Measurements from ENCODE around the gene SLC27A2. TPM values are rescaled to one million over a fixed set of nuclear protein-coding genes. Genes with fewer than 3 reads are reported as not detected.

Gene SLC27A2
- total and polyA plus RNA-seq, 4 donors = 3.5 to 6.6 (median 5.2) TPM

- no peaks in the 10 kb centered on the region for H3K36me3 ChIP-seq (ENCODE audit: control insufficient read depth in 4 of 4, insufficient read depth in 4 of 4, low read length in 4 of 4)
- H3K4me1 ChIP-seq (ENCODE audit: control insufficient read depth in 5 of 5, insufficient read depth in 5 of 5, low read length in 5 of 5) = peaks cover 0 to 16% (median 0%) of the 10 kb centered on the region in 5 donors
- no peak overlapping the region for H3K27ac ChIP-seq (ENCODE audit: low read depth in 1 of 2, low read length in 1 of 2)
- H3K4me3 ChIP-seq = no peak overlapping the region
- ATAC-seq (ENCODE audit: insufficient read depth, low FRiP score) (no peak), DNase-seq (no peak)
- WGBS, 2 donors = 78 to 86% methylated on average over 7 of the region's 7 CpGs
- H3K27me3 ChIP-seq (ENCODE audit: control insufficient read depth in 3 of 3, insufficient read depth in 3 of 3, low read length in 2 of 3) = peaks cover 0 to 26% (median 22%) of the 10 kb centered on the region in 3 donors
- no peak for TF ChIP-seq CTCF (IDR thresholded peaks at IDR 0.05; ENCODE audit: control extremely low read depth, extremely low read depth)
- H3K9me3 ChIP-seq (ENCODE audit: control insufficient read depth in 4 of 4, insufficient read depth in 3 of 4, low read length in 3 of 4) = peaks cover 0 to 3% (median 0%) of the 10 kb centered on the region in 4 donors
- no peak overlapping the region for H3K9ac ChIP-seq (ENCODE audit: insufficient read depth in 1 of 2, low read length in 2 of 2)
Measured at GRCh38 chr15:50180582-50180981, 1.4 kb upstream of the SLC27A2 start.

GRCh38 chr15:50181201-50181968 is 611 bp upstream of the SLC27A2 start:
- Histone ChIP-seq H3K9me3 (ENCODE audit: control insufficient read depth in 4 of 4, insufficient read depth in 3 of 4, low read length in 3 of 4) (peaks cover 0 to 3% (median 0%) of the 10 kb centered on the region in 4 donors), H3K27ac (ENCODE audit: low read depth in 1 of 2, low read length in 1 of 2) (no peak overlapping the region), H3K27me3 (ENCODE audit: control insufficient read depth in 3 of 3, insufficient read depth in 3 of 3, low read length in 2 of 3) (peaks cover 0 to 26% (median 22%) of the 10 kb centered on the region in 3 donors), H3K36me3 (ENCODE audit: control insufficient read depth in 4 of 4, insufficient read depth in 4 of 4, low read length in 4 of 4) (no peaks in the 10 kb centered on the region), H3K9ac (ENCODE audit: insufficient read depth in 1 of 2, low read length in 2 of 2) (no peak overlapping the region), H3K4me3 (no peak overlapping the region), H3K4me1 (ENCODE audit: control insufficient read depth in 5 of 5, insufficient read depth in 5 of 5, low read length in 5 of 5) (peaks cover 0 to 16% (median 0%) of the 10 kb centered on the region in 5 donors)
- DNase-seq = peak in 1 of 3 donors; percentile 7
- TF ChIP-seq CTCF (IDR thresholded peaks at IDR 0.05; ENCODE audit: control extremely low read depth, extremely low read depth) = no peak
- WGBS, 2 donors = 46 to 65% methylated on average over 16 of the region's 16 CpGs
- ATAC-seq (ENCODE audit: insufficient read depth, low FRiP score) = no peak

- Histone ChIP-seq H3K9me3 (ENCODE audit: control insufficient read depth in 4 of 4, insufficient read depth in 3 of 4, low read length in 3 of 4) (peaks cover 0 to 3% (median 0%) of the 10 kb centered on the region in 4 donors), H3K9ac (ENCODE audit: insufficient read depth in 1 of 2, low read length in 2 of 2) (no peak overlapping the region), H3K4me3 (peak overlapping the region; percentile 20), H3K4me1 (ENCODE audit: control insufficient read depth in 5 of 5, insufficient read depth in 5 of 5, low read length in 5 of 5) (peaks cover 0 to 16% (median 0%) of the 10 kb centered on the region in 5 donors), H3K27me3 (ENCODE audit: control insufficient read depth in 3 of 3, insufficient read depth in 3 of 3, low read length in 2 of 3) (peaks cover 0 to 26% (median 22%) of the 10 kb centered on the region in 3 donors), H3K27ac (ENCODE audit: low read depth in 1 of 2, low read length in 1 of 2) (no peak overlapping the region), H3K36me3 (ENCODE audit: control insufficient read depth in 4 of 4, insufficient read depth in 4 of 4, low read length in 4 of 4) (no peaks in the 10 kb centered on the region)
- no peak for TF ChIP-seq CTCF (IDR thresholded peaks at IDR 0.05; ENCODE audit: control extremely low read depth, extremely low read depth)
- peak; percentile 19 to 47 (median 25) for DNase-seq
- peak; percentile 45 for ATAC-seq (ENCODE audit: insufficient read depth, low FRiP score)
- WGBS, 2 donors = 1 to 2% methylated on average over 80 of the region's 80 CpGs
Measured at GRCh38 chr15:50182219-50183013, 420 bp downstream of the SLC27A2 start.

Measured in lung (tissue), 12 donors.